GM19099 (cell line): ENCODE results near the gene IARS1.
A peak's percentile ranks its signal among the peaks of the same experiment; 100 is the strongest.

Experiments used
- POLR2A ChIP-seq: IDR thresholded peaks from 3 replicates; pipeline ENCODE4 v1.6.1; 2011; ENCODE audit warnings: low read depth; ENCODE audit not compliant: insufficient read length; ENCODE audit errors: extremely low read depth

The IARS1 gene

GRCh38 chr9:92293452-92294296 lies at the start of gene IARS1:
IARS1 (minus strand) TSS chr9:92293697; CDS start chr9:92289419, 4,278 bp downstream.
- peak; percentile 97 for TF ChIP-seq POLR2A

GRCh38 chr9:92342825-92343488 lies 49.5 kb upstream of the IARS1 start:
- no peak for TF ChIP-seq POLR2A

GRCh38 chr9:92341578-92341977 lies 48.1 kb upstream of the IARS1 start:
- no peak for TF ChIP-seq POLR2A

GRCh38 chr9:92333282-92333634 lies 39.8 kb upstream of the IARS1 start:
- TF ChIP-seq POLR2A, result no peak

GRCh38 chr9:92332577-92333281 lies 39.2 kb upstream of the IARS1 start:
- TF ChIP-seq POLR2A, result no peak

- no peak for TF ChIP-seq POLR2A
These were observed 34.7 kb upstream of the IARS1 start for GRCh38 chr9:92328225-92328624.

GRCh38 chr9:92327283-92327850 lies 33.9 kb upstream of the IARS1 start:
- no peak for TF ChIP-seq POLR2A

GRCh38 chr9:92325991-92326500 lies 32.5 kb upstream of the IARS1 start:
- no peak for TF ChIP-seq POLR2A

- TF ChIP-seq POLR2A, result peak; percentile 92
These were observed 31.9 kb upstream of the IARS1 start, which contains the start of the genes CENPP and NOL8 for GRCh38 chr9:92325269-92325990. CENPP (plus strand) TSS chr9:92325953. NOL8 (minus strand) TSS chr9:92325350; CDS start chr9:92324161, 1,189 bp downstream.

- no peak for TF ChIP-seq POLR2A
These were observed 31.4 kb upstream of the IARS1 start for GRCh38 chr9:92324889-92325268.

- no peak for TF ChIP-seq POLR2A
These were observed 30.9 kb upstream of the IARS1 start for GRCh38 chr9:92324431-92324830.

GRCh38 chr9:92315456-92315855 lies 22.0 kb upstream of the IARS1 start:
- no peak for TF ChIP-seq POLR2A

GRCh38 chr9:92313624-92314012 lies 20.1 kb upstream of the IARS1 start:
- no peak for TF ChIP-seq POLR2A

GRCh38 chr9:92312887-92313623 lies 19.6 kb upstream of the IARS1 start:
- no peak for TF ChIP-seq POLR2A
